Left lung (tissue), 10 donors: ENCODE measurements around the gene FGF1. TPM values are rescaled to one million over a fixed set of nuclear protein-coding genes. Genes with fewer than 3 reads are reported as not detected.

Experiments used
- ATAC-seq: fragments of 200-7000 bp; cut with Tn5 transposase; one replicate; pipeline ENCODE4 v1.9.1; 2020; ENCODE audit warnings: moderate library complexity
- DNase-seq, 4 donors: peaks; one replicate each; pipeline ENCODE4 v3.0.0-alpha.2; 2013 to 2020
- H3K27ac ChIP-seq, 2 donors: fragments of 200-600 bp; sonication (generic) in 1 of 2; one replicate each; pipeline versions ENCODE4 v1.5.0 to v1.8.0; 2020 to 2021
- H3K27me3 ChIP-seq, 2 donors: fragments of 200-600 bp; sonication (generic) in 1 of 2; one replicate each; pipeline versions ENCODE4 v1.5.0 to v1.8.0; 2020 to 2021
- H3K36me3 ChIP-seq, 2 donors: fragments of 200-600 bp; sonication (generic) in 1 of 2; one replicate each; pipeline versions ENCODE4 v1.5.0 to v1.8.0; 2020 to 2021
- H3K4me1 ChIP-seq, 2 donors: fragments of 200-600 bp; one replicate each; pipeline ENCODE4 v1.8.0; 2021
- H3K4me3 ChIP-seq, 2 donors: fragments of 200-600 bp; sonication (generic) in 1 of 2; one replicate each; pipeline versions ENCODE4 v1.5.0 to v1.8.0; 2020 to 2021; ENCODE audit warnings: mild to moderate bottlenecking in 1 of 2
- H3K9me3 ChIP-seq, 2 donors: fragments of 200-600 bp; sonication (generic) in 1 of 2; one replicate each; pipeline versions ENCODE4 v1.5.0 to v1.8.0; 2020 to 2021
- CTCF ChIP-seq, 2 donors: fragments of 200-600 bp; sonication (generic) in 1 of 2; IDR thresholded peaks; one replicate each; pipeline versions ENCODE4 v1.5.0 to v1.8.0; 2021; ENCODE audit warnings: antibody characterized with exemption in 2 of 2
- intact Hi-C, 2 donors: fragments of 100-400 bp; cut with DNase I; formaldehyde crosslinking; loops; one replicate each; pipeline versions ENCODE4 v1.11.2 to v1.14.2; 2022
- polyA plus RNA-seq, 6 donors: library from polyadenylated mRNA; unstranded; fragments of 120-200 nt; gene quantifications; one replicate each; pipeline ENCODE4 v1.2.1, GENCODE V29; 2013; ENCODE audit not compliant: insufficient read length in 6 of 6
- total RNA-seq, 2 donors: library from RNA; stranded (reverse); fragmentation: NEBNext Ultra II Directional; extraction: Animal tissue kit (Norgen Biotek cat#: 25700); gene quantifications; one replicate each; pipeline ENCODE4 v1.2.1, GENCODE V29; 2021
- donor health status: DM: no; HTN: yes; CAD: no.
- donor health status: DM: no; HTN: no; CAD: no.

FGF1 gene
- total and polyA plus RNA-seq, 8 donors: 0.41 to 1.9 (median 1.4) TPM

- no peak for ATAC-seq
- DNase-seq: no peak
- no peak for TF ChIP-seq CTCF (IDR thresholded peaks at IDR 0.05)
Measured at GRCh38 chr5:142618130-142618523, 67.8 kb downstream of the FGF1 start.

GRCh38 chr5:142617416-142618129 lies 68.3 kb downstream of the FGF1 start:
- Histone ChIP-seq H3K36me3 (no peaks in the 10 kb centered on the region), H3K27me3 (no peaks in the 10 kb centered on the region), H3K4me3 (no peak overlapping the region), H3K27ac (no peak overlapping the region), H3K4me1 (no peaks in the 10 kb centered on the region), H3K9me3 (no peaks in the 10 kb centered on the region)
- ATAC-seq (no peak), DNase-seq (no peak)
- intact Hi-C loops: no loop called here
- TF ChIP-seq CTCF (IDR thresholded peaks at IDR 0.05): no peak

More at GRCh38 chr5:142618130-142618523, 67.8 kb downstream of the FGF1 start:
- H3K9me3 ChIP-seq: no peaks in the 10 kb centered on the region
- H3K36me3 ChIP-seq: no peaks in the 10 kb centered on the region
- no peaks in the 10 kb centered on the region for H3K4me1 ChIP-seq
- H3K27me3 ChIP-seq: no peaks in the 10 kb centered on the region
- H3K27ac ChIP-seq: no peak overlapping the region
- intact Hi-C loops: no loop called here
- H3K4me3 ChIP-seq: no peak overlapping the region

- intact Hi-C loops: no loop called here
- Histone ChIP-seq H3K4me3 (no peak overlapping the region), H3K4me1 (no peaks in the 10 kb centered on the region), H3K27me3 (no peaks in the 10 kb centered on the region), H3K9me3 (no peaks in the 10 kb centered on the region), H3K27ac (no peak overlapping the region), H3K36me3 (no peaks in the 10 kb centered on the region)
- ATAC-seq: no peak
- no peak for DNase-seq
- no peak for TF ChIP-seq CTCF (IDR thresholded peaks at IDR 0.05)
Measured at GRCh38 chr5:142615948-142616347, 69.9 kb downstream of the FGF1 start.

- Histone ChIP-seq H3K27ac (no peak overlapping the region), H3K9me3 (no peaks in the 10 kb centered on the region), H3K4me1 (no peaks in the 10 kb centered on the region), H3K4me3 (no peak overlapping the region), H3K27me3 (no peaks in the 10 kb centered on the region), H3K36me3 (no peaks in the 10 kb centered on the region)
- intact Hi-C loops: loop anchor here in 1 of 2 donors (5.0 kb wide), 1 partner anchor 83 kb away; no protein-coding TSS in a partner anchor
- TF ChIP-seq CTCF (IDR thresholded peaks at IDR 0.05): no peak
- no peak for ATAC-seq
- DNase-seq: no peak
Measured at GRCh38 chr5:142614054-142614453, 71.8 kb downstream of the FGF1 start.

GRCh38 chr5:142613271-142613671 lies 72.6 kb downstream of the FGF1 start:
- no peaks in the 10 kb centered on the region for H3K36me3 ChIP-seq
- DNase-seq (no peak), ATAC-seq (no peak)
- H3K27me3 ChIP-seq: no peaks in the 10 kb centered on the region
- TF ChIP-seq CTCF (IDR thresholded peaks at IDR 0.05): no peak
- H3K4me1 ChIP-seq: no peaks in the 10 kb centered on the region
- intact Hi-C loops: loop anchor here in 1 of 2 donors (5.0 kb wide), 1 partner anchor 84 kb away; no protein-coding TSS in a partner anchor
- H3K9me3 ChIP-seq: no peaks in the 10 kb centered on the region
- H3K4me3 ChIP-seq: no peak overlapping the region
- H3K27ac ChIP-seq: no peak overlapping the region
